Panc1 (cell line): Measurements from ENCODE around the gene ENOX1. TPM values are rescaled to one million over a fixed set of nuclear protein-coding genes. Genes with fewer than 3 reads are reported as not detected.

Source experiments
- ATAC-seq: fragments of 200-7000 bp; cut with Tn5 transposase; 2 replicates; pipeline ENCODE4 v1.9.1; 2020; ENCODE audit warnings: mild to moderate bottlenecking, moderate library complexity
- BruUV-seq: library from RNA; stranded (reverse); fragments of 400-500 nt; replicated peaks from 2 replicates; lab custom pipeline; 2021; lab: Mats Ljungman, UMichigan
- CTCF ChIA-PET: fragments of 300-600 bp; sonication (Branson Sonifier 250); formaldehyde crosslinking; loops from one replicate; lab custom pipeline; 2022; ENCODE audit warnings: antibody characterized with exemption; lab: Charles Lee
- POLR2A ChIA-PET: fragments of 300-600 bp; sonication (Branson Sonifier 250); formaldehyde crosslinking; loops from one replicate; lab custom pipeline; 2022; ENCODE audit warnings: antibody characterized with exemption; lab: Charles Lee
- DNase-seq: peaks from one replicate; pipeline ENCODE4 v3.0.0-alpha.2; 2010; ENCODE audit warnings: low read depth, low spot score
- H3K27ac ChIP-seq: 2 replicates; pipeline ENCODE4 v1.5.1; 2011; ENCODE audit warnings: mild to moderate bottlenecking, low read length, inconsistent platforms
- H3K27me3 ChIP-seq: fragments of 200-500 bp; sonication (Bioruptor generic); 2 replicates; pipeline ENCODE4 v1.6.0; 2014; ENCODE audit warnings: low read length, inconsistent platforms; ENCODE audit not compliant: control insufficient read depth, insufficient read depth
- H3K36me3 ChIP-seq: fragments of 200-500 bp; sonication (Bioruptor generic); 2 replicates; pipeline ENCODE4 v1.5.1; 2014; ENCODE audit warnings: inconsistent platforms, mild to moderate bottlenecking, low read length, moderate library complexity; ENCODE audit not compliant: control insufficient read depth, insufficient read depth
- H3K4me1 ChIP-seq: 2 replicates; pipeline ENCODE4 v1.5.1; 2011; ENCODE audit warnings: inconsistent platforms, mild to moderate bottlenecking, low read length, moderate library complexity; ENCODE audit not compliant: control insufficient read depth, insufficient read depth
- H3K4me3 ChIP-seq, 2 experiments: 2 replicates each; pipeline ENCODE4 v1.5.1; 2011 to 2012; ENCODE audit warnings: low read depth in 2 of 2, low read length in 2 of 2, mild to moderate bottlenecking in 2 of 2, inconsistent platforms in 1 of 2, moderate library complexity in 1 of 2
- H3K9me3 ChIP-seq: fragments of 200-500 bp; sonication (Bioruptor generic); 2 replicates; pipeline ENCODE4 v1.5.1; 2014; ENCODE audit warnings: low read depth, mild to moderate bottlenecking, inconsistent platforms, low read length, moderate library complexity; ENCODE audit not compliant: control insufficient read depth, insufficient read depth
- CTCF ChIP-seq: fragments of 450-650 bp; IDR thresholded peaks from 2 replicates; pipeline ENCODE4 v1.5.1; 2017; ENCODE audit warnings: mild to moderate bottlenecking
- POLR2AphosphoS5 ChIP-seq: IDR thresholded peaks from 2 replicates; pipeline ENCODE4 v1.6.1; 2012; ENCODE audit warnings: mild to moderate bottlenecking, low read depth, low read length, moderate library complexity
- REST ChIP-seq, 2 experiments: IDR thresholded peaks; 2 replicates each; pipeline ENCODE4 v1.6.1; 2011 to 2012; ENCODE audit warnings: low read depth in 2 of 2, control low read depth in 1 of 2, low read length in 1 of 2, mild to moderate bottlenecking in 1 of 2, moderate library complexity in 1 of 2; ENCODE audit not compliant: insufficient read depth in 1 of 2
- SIN3A ChIP-seq: IDR thresholded peaks from 2 replicates; pipeline ENCODE4 v1.6.1; 2012; ENCODE audit warnings: low read depth, mild to moderate bottlenecking, low read length, moderate library complexity, borderline replicate concordance; ENCODE audit not compliant: insufficient read depth
- TCF7L2 ChIP-seq: IDR thresholded peaks from 2 replicates; pipeline ENCODE4 v1.6.1; 2011; ENCODE audit warnings: mild to moderate bottlenecking, low read depth, low read length, inconsistent platforms
- in situ Hi-C: cut with HindIII; loops from 2 replicates; pipeline ENCODE4 v1.10.0; 2016; ENCODE audit warnings: low sequenced_read_pairs, low pct_unique_long_range_greater_than_20kb
- intact Hi-C: fragments of 100-400 bp; cut with micrococcal nuclease; formaldehyde crosslinking; loops from one replicate; pipeline ENCODE4 v1.10.0; 2022; ENCODE audit not compliant: unreplicated experiment
- total RNA-seq: library from RNA; stranded (reverse); gene quantifications from one replicate; pipeline ENCODE4 v1.2.1, GENCODE V29; 2021; ENCODE audit not compliant: unreplicated experiment

The ENOX1 gene
- total RNA-seq, 1 experiment from 2014 or later: 0.23 TPM

GRCh38 chr13:43299374-43299773 lies 487.4 kb downstream of the ENOX1 start:
- Histone ChIP-seq H3K4me1 (no peaks in the 10 kb centered on the region; the same call in 1 of the 2 replicates), H3K4me3 (no peak overlapping the region), H3K9me3 (no peaks in the 10 kb centered on the region), H3K27ac (no peak overlapping the region), H3K27me3 (no peaks in the 10 kb centered on the region), H3K36me3 (no peaks in the 10 kb centered on the region)
- no peak for ATAC-seq
- in situ Hi-C loops (no loop called here), intact Hi-C loops (no loop called here)
- CTCF ChIA-PET: no interaction called here
- TF ChIP-seq POLR2AphosphoS5 (no peak), CTCF (no peak), TCF7L2 (no peak), REST (IDR thresholded peaks at IDR 0.05; ENCODE audit: insufficient read depth in 1 of 2, low read depth in 2 of 2, low read length in 1 of 2) (no peak), SIN3A (no peak)
- BruUV-seq: no TSS peak
- no peak for DNase-seq
- POLR2A ChIA-PET: no interaction called here

GRCh38 chr13:43298816-43299215 lies 488.0 kb downstream of the ENOX1 start:
- intact Hi-C loops: no loop called here
- DNase-seq: no peak
- BruUV-seq: no TSS peak

More at GRCh38 chr13:43298816-43299215, 488.0 kb downstream of the ENOX1 start:
- in situ Hi-C loops: no loop called here
- H3K9me3 ChIP-seq: no peaks in the 10 kb centered on the region
- no peak overlapping the region for H3K27ac ChIP-seq
- H3K4me3 ChIP-seq: no peak overlapping the region
- ATAC-seq: no peak
- TF ChIP-seq REST (IDR thresholded peaks at IDR 0.05; ENCODE audit: insufficient read depth in 1 of 2, low read depth in 2 of 2, low read length in 1 of 2) (no peak), SIN3A (no peak), POLR2AphosphoS5 (no peak), TCF7L2 (no peak), CTCF (no peak)
- ChIA-PET POLR2A (no interaction called here), CTCF (no interaction called here)
- no peaks in the 10 kb centered on the region; the same call in 1 of the 2 replicates for H3K4me1 ChIP-seq
- no peaks in the 10 kb centered on the region for H3K36me3 ChIP-seq
- H3K27me3 ChIP-seq: no peaks in the 10 kb centered on the region
